HG03175 (cell line): ENCODE measurements around the gene SFXN1.

ENCODE experiments used
- ATAC-seq: cut with Tn5 transposase; IDR thresholded peaks from one replicate; pipeline ENCODE4 v1.9.1; 2021; ENCODE audit warnings: mild to moderate bottlenecking, moderate library complexity; ENCODE audit not compliant: unreplicated experiment

SFXN1 gene

GRCh38 chr5:175535796-175536195 lies 57.4 kb downstream of the SFXN1 start:
- ATAC-seq, result no peak

DNA sequence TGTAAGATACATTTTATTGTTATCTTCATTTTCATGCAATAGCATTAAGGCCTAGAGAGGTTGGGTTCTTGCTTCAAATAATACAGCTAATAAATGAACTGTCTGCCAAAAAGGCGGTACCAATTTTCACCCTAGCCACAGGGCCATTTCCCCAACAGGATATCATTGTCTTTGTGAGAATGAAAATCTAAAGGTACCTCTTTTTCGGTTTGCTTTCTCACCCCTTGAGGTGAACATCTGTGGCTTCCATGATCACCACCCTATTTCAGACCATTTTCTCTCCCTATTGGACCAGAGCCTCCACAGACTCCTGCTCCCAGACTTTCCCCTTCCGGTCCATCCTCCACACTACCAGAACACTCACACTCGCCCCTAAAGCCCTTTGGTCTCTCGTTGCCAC lies 60.2 kb downstream of the SFXN1 start:
- no peak for ATAC-seq

DNA sequence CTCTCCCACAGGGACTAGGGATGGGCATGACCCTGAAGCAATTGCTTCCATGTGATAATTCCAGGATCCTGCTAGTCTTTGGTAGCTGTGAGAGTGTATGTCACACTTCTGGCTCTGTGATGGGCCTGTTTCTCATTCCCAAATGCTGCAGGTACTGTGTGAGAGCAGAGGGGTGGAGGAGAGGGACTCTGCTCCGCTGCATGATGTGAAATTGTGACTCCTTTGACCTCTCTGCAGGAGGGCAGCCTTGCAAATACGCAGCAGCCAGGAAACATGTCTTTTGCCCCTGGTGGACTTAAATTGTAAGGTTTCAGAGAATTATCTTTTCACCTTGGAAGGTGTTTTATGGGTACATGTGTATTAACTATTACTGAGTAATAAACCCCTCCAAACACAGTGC lies 61.6 kb downstream of the SFXN1 start:
- ATAC-seq, result no peak

DNA sequence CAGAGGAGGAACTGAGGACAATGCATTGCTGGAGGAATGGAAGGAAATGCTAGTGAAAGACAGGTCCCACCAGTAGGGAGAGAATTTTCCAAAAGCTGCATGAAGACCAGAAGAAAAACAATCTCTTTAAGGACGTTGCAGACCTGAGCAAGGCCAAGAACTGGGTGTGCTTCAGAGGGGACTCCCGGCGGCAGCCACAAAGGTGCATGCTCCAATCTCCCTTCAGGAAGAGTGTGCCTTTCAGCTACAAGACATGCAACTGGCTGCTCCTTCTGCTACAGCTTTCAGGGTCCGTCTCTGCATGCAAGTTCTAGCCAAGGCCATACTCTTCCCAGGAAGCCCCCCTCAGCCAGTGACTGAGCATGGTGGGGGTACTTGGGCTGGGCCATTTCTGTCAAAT lies 62.9 kb downstream of the SFXN1 start:
- ATAC-seq, result no peak

DNA sequence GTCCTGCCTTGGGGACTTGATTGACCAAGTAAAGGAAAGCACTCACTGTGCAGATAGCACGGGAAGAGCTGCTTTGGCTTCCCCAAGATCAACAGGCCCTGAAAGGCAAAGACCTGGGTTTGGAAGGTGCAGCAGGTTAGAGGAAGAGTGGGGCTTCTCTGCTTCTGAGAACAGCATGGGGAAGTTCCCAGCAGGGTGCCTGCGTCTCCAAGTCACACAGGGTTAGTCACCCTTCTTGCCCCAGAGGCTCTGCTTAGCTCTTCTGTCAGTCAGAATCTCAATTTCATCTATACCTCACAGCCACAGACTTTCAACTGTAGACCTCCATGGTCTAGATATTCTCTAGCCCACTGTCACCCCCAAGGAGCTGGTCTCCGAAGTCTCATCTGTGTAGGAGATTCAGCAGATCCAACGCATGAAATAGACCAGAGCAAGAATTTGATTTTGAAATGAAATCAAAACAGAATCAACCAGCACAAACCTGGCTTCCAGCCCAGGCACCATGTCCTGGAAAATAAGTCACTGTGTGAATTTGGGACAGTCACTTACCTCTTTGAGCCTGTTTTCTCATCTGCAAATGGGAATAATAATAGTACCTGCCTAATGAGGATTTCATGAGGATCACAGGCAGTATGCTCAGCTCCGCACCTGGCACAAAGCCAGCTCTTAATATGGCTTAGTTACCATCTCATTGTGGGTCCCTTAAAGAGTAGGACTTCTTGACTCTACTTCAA lies 64.0 kb downstream of the SFXN1 start:
- no peak for ATAC-seq

GRCh38 chr5:175542966-175543235 lies 64.5 kb downstream of the SFXN1 start:
- ATAC-seq, result no peak

DNA sequence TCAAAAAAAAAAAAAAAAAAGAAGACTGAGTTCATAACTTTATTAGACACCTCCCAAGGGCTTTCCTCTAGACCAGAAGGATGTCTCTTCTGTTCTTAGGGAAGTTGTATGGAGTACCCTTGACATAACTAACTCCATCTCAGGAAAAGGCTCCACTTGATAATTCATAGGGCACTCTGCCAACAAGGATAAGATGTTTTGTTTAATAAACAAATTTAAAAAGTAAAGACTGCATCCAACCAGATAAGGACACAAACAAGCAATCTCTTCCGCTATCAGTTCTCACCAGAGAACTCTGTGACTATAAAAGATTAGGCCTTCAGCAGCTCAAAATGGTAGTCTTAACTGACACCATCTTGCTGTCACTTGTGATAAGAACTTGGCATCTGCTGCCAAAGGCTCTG lies 65.8 kb downstream of the SFXN1 start:
- ATAC-seq, result no peak

DNA sequence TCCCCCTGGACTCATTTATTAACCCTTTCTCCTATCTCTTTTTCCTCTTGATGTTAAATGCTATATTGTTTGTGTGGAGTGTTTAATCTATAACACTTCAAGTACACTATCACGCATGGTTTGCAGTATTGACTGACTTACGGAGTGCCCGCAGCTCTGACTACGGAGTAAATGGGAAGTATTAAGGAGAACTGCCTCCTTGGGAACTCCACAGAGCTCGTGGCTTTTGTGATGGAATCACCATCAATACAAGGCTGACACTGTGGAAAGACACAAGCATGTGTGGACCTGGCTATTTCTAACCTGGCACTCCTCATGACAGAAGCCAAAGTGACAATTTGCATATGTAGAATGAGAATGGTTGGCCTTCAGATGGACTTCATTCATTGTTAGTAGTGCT lies 66.2 kb downstream of the SFXN1 start:
- ATAC-seq, result no peak

DNA sequence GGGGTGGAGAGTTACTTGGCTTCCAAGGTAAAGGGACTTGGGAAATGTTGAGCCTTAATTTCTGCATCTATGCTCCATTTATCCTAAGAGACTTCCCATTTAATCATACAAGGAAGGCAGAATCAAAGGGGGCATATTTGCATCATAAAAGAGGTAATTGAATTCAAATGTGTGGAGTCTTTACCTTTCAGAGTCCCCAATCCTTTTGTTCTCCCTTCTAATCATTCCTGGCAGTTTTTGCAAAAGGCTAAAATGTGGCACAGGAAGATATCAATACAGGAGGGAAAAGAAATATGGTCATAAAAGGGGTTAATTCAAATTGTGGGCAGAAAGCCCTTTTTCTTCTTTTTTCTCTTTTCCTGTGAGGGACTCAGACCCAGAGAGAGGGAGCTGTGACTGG lies 69.5 kb downstream of the SFXN1 start:
- ATAC-seq, result no peak

DNA sequence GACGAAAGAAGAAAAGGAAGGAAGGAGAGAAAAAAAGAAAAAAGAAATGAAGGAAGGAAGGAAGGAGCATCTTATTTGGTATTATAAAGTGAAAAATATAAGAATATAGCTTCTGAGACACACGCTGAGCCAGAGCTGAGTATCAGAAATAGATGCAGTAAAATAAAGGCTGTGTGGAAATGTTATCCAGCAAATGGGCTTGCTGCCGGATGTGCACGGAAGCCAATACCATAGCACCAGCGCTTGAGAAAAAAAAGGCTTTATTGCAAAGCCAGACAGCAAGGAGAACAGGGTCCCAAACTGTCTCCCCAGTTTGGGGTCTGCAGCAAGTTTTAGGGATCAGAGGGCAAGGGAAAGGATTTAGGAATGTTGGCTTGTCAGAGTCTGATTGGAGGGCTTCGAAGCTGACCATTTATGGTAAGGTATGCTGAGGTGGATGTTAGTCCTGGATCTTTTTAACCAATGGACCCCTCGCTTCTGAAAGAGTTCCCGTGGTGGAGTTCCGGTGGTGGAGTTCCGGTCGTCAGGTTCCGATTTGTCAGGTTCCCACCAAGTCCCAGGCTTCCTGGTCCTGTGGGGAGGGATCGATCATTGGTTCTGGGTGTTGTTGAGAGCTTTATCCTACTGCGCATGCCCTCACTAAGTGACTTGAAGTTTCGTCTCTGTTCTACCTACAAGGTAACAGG lies 70.4 kb downstream of the SFXN1 start:
- ATAC-seq, result no peak

DNA sequence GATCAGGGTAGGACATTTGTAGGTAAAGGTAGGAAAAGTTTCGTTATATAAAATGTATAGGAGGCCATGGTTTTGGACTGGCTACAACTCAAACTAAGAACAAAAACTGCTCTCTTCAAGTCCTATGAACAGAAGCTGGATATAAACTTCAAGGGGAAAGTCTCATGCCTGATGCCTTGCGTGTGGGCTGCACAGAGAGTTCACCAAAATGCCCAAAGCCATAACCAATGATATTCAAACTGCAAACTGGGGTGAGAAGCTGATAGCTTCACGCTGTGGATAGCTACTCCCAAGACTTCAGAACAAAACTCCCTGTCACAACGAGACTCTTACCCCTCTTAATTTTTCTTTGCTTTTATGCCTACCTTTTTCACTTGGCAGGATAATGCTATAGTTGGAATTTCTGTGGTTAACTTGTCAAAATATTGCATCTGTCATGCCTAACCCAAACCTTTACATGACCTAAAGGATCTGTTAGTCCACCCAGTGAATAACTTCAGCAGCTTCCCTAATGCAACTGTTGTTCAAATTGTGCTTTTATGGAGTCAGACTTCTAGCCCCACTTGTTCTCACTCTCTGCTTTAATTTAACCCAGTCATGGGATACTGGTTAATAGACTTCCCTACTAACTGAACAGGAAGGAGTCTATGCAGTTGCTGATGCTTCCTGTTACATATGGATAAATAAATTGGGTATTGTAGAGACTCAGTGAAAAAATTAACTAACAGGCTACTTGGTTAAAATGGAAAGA lies 71.9 kb downstream of the SFXN1 start:
- no peak for ATAC-seq

DNA sequence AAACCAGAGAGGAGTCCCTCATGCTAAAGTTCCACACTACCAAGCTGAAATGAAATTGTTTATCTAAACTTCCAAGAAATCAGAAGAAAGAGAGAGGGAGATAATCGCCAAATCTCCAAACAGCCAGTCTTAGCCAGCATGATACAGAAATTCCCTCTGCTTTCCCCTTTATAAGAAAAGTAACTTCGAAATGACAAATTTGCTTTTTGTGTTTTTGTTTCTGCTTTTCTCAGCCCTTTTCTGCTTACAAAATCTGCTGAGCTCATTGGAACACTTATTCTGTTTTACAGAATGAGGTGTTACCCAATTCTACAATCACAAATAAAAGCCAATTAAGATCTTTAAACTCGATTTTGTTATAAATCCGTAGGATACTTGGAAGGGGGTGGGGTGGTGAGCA lies 72.9 kb downstream of the SFXN1 start:
- no peak for ATAC-seq

DNA sequence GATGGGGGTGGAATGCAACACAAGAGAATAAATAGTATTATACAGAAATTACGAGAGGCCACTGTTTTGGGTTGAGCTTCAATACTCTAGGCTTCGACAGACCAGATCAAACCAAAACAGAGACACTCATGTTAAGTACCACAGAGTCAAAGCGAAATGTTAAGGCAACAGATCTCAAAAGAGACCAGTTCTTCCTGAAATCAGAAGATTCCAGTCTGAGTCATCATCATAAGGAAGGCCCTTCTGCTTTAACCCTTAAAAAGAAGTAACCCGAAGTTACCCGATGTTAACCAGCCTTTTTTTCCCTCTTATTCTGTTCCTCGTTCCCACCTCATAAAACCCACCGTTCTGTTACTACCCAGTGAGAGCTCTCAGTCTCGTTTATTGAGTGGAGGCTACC lies 75.9 kb downstream of the SFXN1 start:
- ATAC-seq, result no peak

GRCh38 chr5:175555168-175555785 lies 76.9 kb downstream of the SFXN1 start:
- no peak for ATAC-seq

GRCh38 chr5:175556794-175557193 lies 78.4 kb downstream of the SFXN1 start:
- no peak for ATAC-seq

DNA sequence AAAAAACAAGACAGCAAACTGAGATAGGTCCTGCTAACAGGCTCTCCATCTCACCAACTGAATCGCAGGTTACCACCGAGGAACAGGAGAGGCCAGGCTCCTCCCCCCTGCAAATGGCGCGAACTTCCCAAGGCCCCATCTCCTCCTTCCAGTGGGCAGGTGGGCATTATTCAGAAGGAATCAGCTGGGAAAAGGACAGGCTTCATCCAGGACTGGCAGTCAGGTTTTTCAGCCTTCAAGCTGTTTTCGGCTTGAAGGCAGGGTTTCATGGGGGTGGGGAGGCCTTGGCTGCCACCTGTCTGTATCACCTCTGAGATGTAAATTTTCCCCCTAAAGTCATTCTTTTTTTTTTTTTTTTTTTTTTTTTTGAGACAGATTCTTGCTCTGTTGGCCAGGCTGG lies 79.4 kb downstream of the SFXN1 start:
- no peak for ATAC-seq

- no peak for ATAC-seq
These were observed 80.6 kb downstream of the SFXN1 start for GRCh38 chr5:175558801-175559480.

GRCh38 chr5:175560011-175560410 lies 81.7 kb downstream of the SFXN1 start:
- ATAC-seq, result no peak

GRCh38 chr5:175561085-175561484 lies 82.7 kb downstream of the SFXN1 start:
- no peak for ATAC-seq

- no peak for ATAC-seq
These were observed 86.4 kb downstream of the SFXN1 start for GRCh38 chr5:175564716-175565115.

- ATAC-seq, result no peak
These were observed 88.3 kb downstream of the SFXN1 start for GRCh38 chr5:175566697-175567096.
